GM19463 (cell line): Measurements from ENCODE around the gene TTC21A.

Experiments
- ATAC-seq: cut with Tn5 transposase; IDR thresholded peaks from one replicate; pipeline ENCODE4 v1.9.1; 2021; ENCODE audit warnings: mild to moderate bottlenecking, moderate library complexity; ENCODE audit not compliant: unreplicated experiment

TTC21A gene

GRCh38 chr3:39114456-39114855, 7.0 kb downstream of the TTC21A start:
- no peak for ATAC-seq

GRCh38 chr3:39115870-39116269, 8.4 kb downstream of the TTC21A start:
- ATAC-seq = no peak

- no peak for ATAC-seq
Observed at GRCh38 chr3:39118079-39118478, 10.6 kb downstream of the TTC21A start.

GRCh38 chr3:39118931-39119660, 11.6 kb downstream of the TTC21A start:
- no peak for ATAC-seq

- ATAC-seq = no peak
Observed at GRCh38 chr3:39121621-39122020, 14.1 kb downstream of the TTC21A start.

- peak; percentile 72 for ATAC-seq
Observed at GRCh38 chr3:39122813-39123212, 15.3 kb downstream of the TTC21A start.

- ATAC-seq = no peak
Observed at GRCh38 chr3:39124876-39125840, 17.7 kb downstream of the TTC21A start.

GRCh38 chr3:39125841-39126500, 18.5 kb downstream of the TTC21A start:
- ATAC-seq = no peak

- ATAC-seq = no peak
Observed at GRCh38 chr3:39126532-39127071, 19.1 kb downstream of the TTC21A start.

- ATAC-seq = no peak
Observed at GRCh38 chr3:39127269-39127907, 19.9 kb downstream of the TTC21A start.

- ATAC-seq = no peak
Observed at GRCh38 chr3:39127908-39128304, 20.4 kb downstream of the TTC21A start.

- no peak for ATAC-seq
Observed at GRCh38 chr3:39128951-39129350, 21.5 kb downstream of the TTC21A start.

GRCh38 chr3:39130026-39130425, 22.5 kb downstream of the TTC21A start:
- no peak for ATAC-seq

GRCh38 chr3:39130693-39131265, 23.3 kb downstream of the TTC21A start:
- ATAC-seq = no peak

- ATAC-seq = no peak
Observed at GRCh38 chr3:39132096-39133092, 24.9 kb downstream of the TTC21A start.

- ATAC-seq = no peak
Observed at GRCh38 chr3:39133093-39133490, 25.6 kb downstream of the TTC21A start.

- no peak for ATAC-seq
Observed at GRCh38 chr3:39133822-39134221, 26.3 kb downstream of the TTC21A start.

GRCh38 chr3:39134305-39134704, 26.8 kb downstream of the TTC21A start:
- no peak for ATAC-seq

GRCh38 chr3:39135170-39135805, 27.8 kb downstream of the TTC21A start:
- no peak for ATAC-seq
